Liver (tissue), 3 donors: ENCODE measurements around the gene CFAP65.

ENCODE experiments used
- CTCF ChIP-seq: fragments of 150-350 bp; IDR thresholded peaks from 2 replicates; pipeline ENCODE4 v1.5.1; 2017; ENCODE audit warnings: improper control_type of control experiment, low read depth, low read length; ENCODE audit not compliant: missing input control
- FOXA1 ChIP-seq: IDR thresholded peaks from 2 replicates; pipeline ENCODE4 v1.6.1; 2016; ENCODE audit warnings: antibody characterized with exemption
- RAD21 ChIP-seq, 2 donors: IDR thresholded peaks; 2 replicates each; pipeline ENCODE4 v1.6.1; 2016; ENCODE audit warnings: antibody characterized with exemption in 2 of 2, mild to moderate bottlenecking in 2 of 2
- SP1 ChIP-seq: IDR thresholded peaks from 2 replicates; pipeline ENCODE4 v1.6.1; 2018; ENCODE audit warnings: antibody characterized with exemption, mild to moderate bottlenecking
- YY1 ChIP-seq: IDR thresholded peaks from 2 replicates; pipeline ENCODE4 v1.6.1; 2016; ENCODE audit warnings: antibody characterized with exemption, mild to moderate bottlenecking
- donor health status: healthy.
- donor health status: healthy.

DNA sequence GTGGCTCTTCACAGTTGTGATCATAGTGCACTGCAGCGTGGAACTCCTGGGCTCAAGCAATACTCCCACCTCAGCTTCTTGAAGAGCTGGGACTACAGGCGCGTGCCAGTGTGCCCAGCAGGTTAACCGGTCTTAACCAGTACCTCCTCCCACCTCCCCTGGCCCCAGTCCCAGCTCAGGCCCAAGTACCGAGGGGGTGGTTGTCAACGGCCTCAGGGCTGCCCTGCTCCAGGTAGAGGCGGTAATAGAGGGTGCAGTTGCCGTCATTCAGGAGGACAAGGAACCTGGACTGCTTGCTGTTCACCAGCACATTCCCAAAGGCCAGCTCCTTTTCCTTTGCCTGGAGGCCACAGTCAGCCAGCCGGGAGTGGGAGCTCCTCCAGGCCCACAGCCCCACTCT lies 19.7 kb downstream of the CFAP65 start:
- TF ChIP-seq CTCF, result no peak
- TF ChIP-seq YY1, result no peak
- TF ChIP-seq SP1, result no peak
- no peak for TF ChIP-seq RAD21 (IDR thresholded peaks at IDR 0.05)
- TF ChIP-seq FOXA1, result no peak
